HG03354 (cell line): Measurements from ENCODE around the gene MIS18BP1.
A peak's percentile ranks its signal among the peaks of the same experiment; 100 is the strongest.

Source experiments
- ATAC-seq: cut with Tn5 transposase; IDR thresholded peaks from one replicate; pipeline ENCODE4 v1.9.1; 2021; ENCODE audit warnings: mild to moderate bottlenecking; ENCODE audit not compliant: unreplicated experiment, poor library complexity, severe bottlenecking

MIS18BP1 gene

GRCh38 chr14:45169906-45170305, 83.1 kb downstream of the MIS18BP1 start:
- no peak for ATAC-seq

GRCh38 chr14:45156067-45156466, 96.9 kb downstream of the MIS18BP1 start:
- peak; percentile 71 for ATAC-seq
